ENCODE data around the gene CLEC2L.

DNA sequence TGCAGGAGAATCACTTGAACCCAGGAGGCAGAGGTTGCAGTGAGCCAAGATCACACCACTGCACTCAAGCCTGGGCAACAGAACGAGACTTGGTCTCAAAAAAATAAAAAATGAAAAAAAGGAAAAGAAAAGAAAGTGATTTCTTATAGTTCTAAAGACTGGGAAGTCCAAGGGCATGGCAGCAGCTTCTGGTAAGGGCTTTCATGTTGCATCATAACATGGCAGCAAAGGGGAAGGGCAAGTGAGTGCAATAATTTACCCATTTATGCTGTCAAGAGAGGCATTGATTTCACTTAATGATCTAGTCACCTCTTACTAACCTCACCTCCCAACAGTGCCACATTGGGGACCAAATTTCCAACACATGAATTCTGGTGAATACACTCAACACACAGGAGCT lies 31.2 kb upstream of the CLEC2L start:
- TF ChIP-seq, protein P1, sequence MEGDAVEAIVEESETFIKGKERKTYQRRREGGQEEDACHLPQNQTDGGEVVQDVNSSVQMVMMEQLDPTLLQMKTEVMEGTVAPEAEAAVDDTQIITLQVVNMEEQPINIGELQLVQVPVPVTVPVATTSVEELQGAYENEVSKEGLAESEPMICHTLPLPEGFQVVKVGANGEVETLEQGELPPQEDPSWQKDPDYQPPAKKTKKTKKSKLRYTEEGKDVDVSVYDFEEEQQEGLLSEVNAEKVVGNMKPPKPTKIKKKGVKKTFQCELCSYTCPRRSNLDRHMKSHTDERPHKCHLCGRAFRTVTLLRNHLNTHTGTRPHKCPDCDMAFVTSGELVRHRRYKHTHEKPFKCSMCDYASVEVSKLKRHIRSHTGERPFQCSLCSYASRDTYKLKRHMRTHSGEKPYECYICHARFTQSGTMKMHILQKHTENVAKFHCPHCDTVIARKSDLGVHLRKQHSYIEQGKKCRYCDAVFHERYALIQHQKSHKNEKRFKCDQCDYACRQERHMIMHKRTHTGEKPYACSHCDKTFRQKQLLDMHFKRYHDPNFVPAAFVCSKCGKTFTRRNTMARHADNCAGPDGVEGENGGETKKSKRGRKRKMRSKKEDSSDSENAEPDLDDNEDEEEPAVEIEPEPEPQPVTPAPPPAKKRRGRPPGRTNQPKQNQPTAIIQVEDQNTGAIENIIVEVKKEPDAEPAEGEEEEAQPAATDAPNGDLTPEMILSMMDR (IDR thresholded peaks at IDR 0.05; ENCODE audit: borderline replicate concordance, extremely low read depth, low read length, poor library complexity, severe bottlenecking) = no peak
- TF ChIP-seq EZH2 (IDR thresholded peaks at IDR 0.05; ENCODE audit: borderline replicate concordance, low read depth, low read length, severe bottlenecking) = no peak

Measured in DND-41 (cell line).